OCI-LY3 (cell line): ENCODE results near the gene RBP4.

ENCODE experiments used
- H2AFZ ChIP-seq: fragments of 200-600, 300-600 bp; shearing (Covaris generic); 2 replicates; pipeline ENCODE4 v1.6.0; 2014; ENCODE audit warnings: antibody characterized with exemption, low read depth, low read length
- H3K27ac ChIP-seq: fragments of 200-600, 300-600 bp; sonication (generic); 2 replicates; pipeline ENCODE4 v1.5.1; 2014; ENCODE audit warnings: mild to moderate bottlenecking, low read length, moderate library complexity, mixed read lengths
- H3K27me3 ChIP-seq: fragments of 200-600, 300-600 bp; sonication (generic); 2 replicates; pipeline ENCODE4 v1.6.1; 2014; ENCODE audit warnings: low read depth, low read length, mixed read lengths
- H3K36me3 ChIP-seq: fragments of 200-600, 300-600 bp; sonication (generic); replicated peaks from 2 replicates; pipeline ENCODE3; 2014; ENCODE audit warnings: low read depth, low read length, mixed read lengths
- H3K4me1 ChIP-seq: fragments of 300-600, 200-600 bp; sonication (generic); 2 replicates; pipeline ENCODE4 v1.6.1; 2014; ENCODE audit warnings: low read length, mixed read lengths
- H3K4me2 ChIP-seq: fragments of 200-600, 300-600 bp; sonication (generic); 2 replicates; pipeline ENCODE4 v1.6.1; 2014; ENCODE audit warnings: low read length, mixed read lengths
- H3K4me3 ChIP-seq: fragments of 300-600, 200-600 bp; sonication (generic); 2 replicates; pipeline ENCODE4 v1.5.1; 2014; ENCODE audit warnings: antibody characterized with exemption, mild to moderate bottlenecking, low read length, moderate library complexity
- H3K79me2 ChIP-seq: fragments of 300-600, 200-600 bp; shearing (Covaris generic); 2 replicates; pipeline ENCODE4 v1.6.1; 2014; ENCODE audit warnings: mild to moderate bottlenecking, low read length, mixed read lengths
- H3K9ac ChIP-seq: fragments of 300-600, 200-600 bp; shearing (Covaris generic); 2 replicates; pipeline ENCODE4 v1.6.0; 2014; ENCODE audit warnings: mild to moderate bottlenecking, low read length, moderate library complexity
- H3K9me3 ChIP-seq: fragments of 200-600, 300-600 bp; shearing (Covaris generic); 2 replicates; pipeline ENCODE4 v1.6.1; 2014; ENCODE audit warnings: low read length, mixed read lengths; ENCODE audit not compliant: insufficient read depth
- H4K20me1 ChIP-seq: fragments of 200-600, 300-600 bp; sonication (generic); 2 replicates; pipeline ENCODE4 v1.6.1; 2016; ENCODE audit warnings: low read length, mixed read lengths; ENCODE audit not compliant: insufficient read depth
- EZH2phosphoT487 ChIP-seq: fragments of 200-600 bp; shearing (Covaris generic); IDR thresholded peaks from 2 replicates; pipeline ENCODE4 v1.6.1; 2018; ENCODE audit warnings: antibody characterized with exemption, mixed run types, low read depth
- TF ChIP-seq, protein P1 (sequence below): fragments of 200-600, 300-600 bp; sonication (generic); IDR thresholded peaks from 2 replicates; pipeline ENCODE4 v1.5.1; 2014; ENCODE audit warnings: antibody characterized with exemption, low read length, low read depth

The RBP4 gene

DNA sequence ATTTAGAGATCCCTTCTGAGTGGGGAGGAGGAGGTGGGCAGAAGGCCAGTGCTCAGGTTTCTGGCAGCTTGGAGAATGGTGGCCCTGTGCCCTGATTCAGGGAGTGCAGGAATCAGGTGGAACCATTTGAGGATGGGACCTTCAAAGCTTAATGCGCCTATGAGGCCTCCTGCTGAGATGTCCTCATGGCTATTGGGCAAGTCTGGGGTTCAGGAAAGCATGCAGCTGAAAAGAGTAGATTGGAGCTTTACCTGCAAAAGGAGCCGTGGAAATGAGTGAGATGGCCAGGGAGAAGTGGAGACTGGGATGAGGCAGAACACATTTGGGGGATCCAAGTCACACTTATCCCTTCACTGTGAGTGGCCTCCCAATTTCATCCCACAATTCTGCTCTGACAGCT, 28.4 kb downstream of the RBP4 start:
- no peak for TF ChIP-seq EZH2phosphoT487
- TF ChIP-seq, protein P1, sequence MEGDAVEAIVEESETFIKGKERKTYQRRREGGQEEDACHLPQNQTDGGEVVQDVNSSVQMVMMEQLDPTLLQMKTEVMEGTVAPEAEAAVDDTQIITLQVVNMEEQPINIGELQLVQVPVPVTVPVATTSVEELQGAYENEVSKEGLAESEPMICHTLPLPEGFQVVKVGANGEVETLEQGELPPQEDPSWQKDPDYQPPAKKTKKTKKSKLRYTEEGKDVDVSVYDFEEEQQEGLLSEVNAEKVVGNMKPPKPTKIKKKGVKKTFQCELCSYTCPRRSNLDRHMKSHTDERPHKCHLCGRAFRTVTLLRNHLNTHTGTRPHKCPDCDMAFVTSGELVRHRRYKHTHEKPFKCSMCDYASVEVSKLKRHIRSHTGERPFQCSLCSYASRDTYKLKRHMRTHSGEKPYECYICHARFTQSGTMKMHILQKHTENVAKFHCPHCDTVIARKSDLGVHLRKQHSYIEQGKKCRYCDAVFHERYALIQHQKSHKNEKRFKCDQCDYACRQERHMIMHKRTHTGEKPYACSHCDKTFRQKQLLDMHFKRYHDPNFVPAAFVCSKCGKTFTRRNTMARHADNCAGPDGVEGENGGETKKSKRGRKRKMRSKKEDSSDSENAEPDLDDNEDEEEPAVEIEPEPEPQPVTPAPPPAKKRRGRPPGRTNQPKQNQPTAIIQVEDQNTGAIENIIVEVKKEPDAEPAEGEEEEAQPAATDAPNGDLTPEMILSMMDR = no peak
- Histone ChIP-seq H3K27me3 (no peaks in the 10 kb centered on the region), H3K4me3 (no peak overlapping the region), H3K4me2 (no peak overlapping the region), H3K27ac (no peak overlapping the region), H4K20me1 (no peaks in the 10 kb centered on the region), H2AFZ (no peak overlapping the region), H3K36me3 (no peaks in the 10 kb centered on the region), H3K4me1 (peaks cover 8% of the 10 kb centered on the region), H3K9me3 (no peaks in the 10 kb centered on the region), H3K9ac (no peak overlapping the region), H3K79me2 (no peaks in the 10 kb centered on the region)

DNA sequence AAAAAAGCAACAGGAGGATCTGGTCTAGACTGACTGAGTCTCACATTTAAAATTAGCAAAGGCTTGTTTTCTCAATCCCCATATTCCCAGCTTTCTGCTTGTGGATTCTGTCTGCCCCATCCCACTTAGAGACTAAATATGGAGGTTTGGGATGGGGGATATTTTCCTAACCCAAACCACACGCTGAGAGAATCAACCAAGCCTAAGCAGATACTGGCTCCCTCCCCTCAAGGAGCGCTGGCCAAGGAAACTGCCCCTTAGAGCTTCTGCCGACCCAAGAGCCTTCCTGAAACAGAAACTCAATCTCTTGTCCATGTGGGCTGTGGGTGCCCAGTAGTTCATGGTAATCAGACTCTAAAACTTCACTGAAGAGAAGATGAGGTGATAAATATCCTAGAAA, 30.7 kb downstream of the RBP4 start:
- H3K79me2 ChIP-seq = no peaks in the 10 kb centered on the region
- no peak overlapping the region for H2AFZ ChIP-seq
- H3K27me3 ChIP-seq = no peaks in the 10 kb centered on the region
- H3K36me3 ChIP-seq = no peaks in the 10 kb centered on the region
- no peak overlapping the region for H3K9ac ChIP-seq
- H3K4me1 ChIP-seq = peaks cover 8% of the 10 kb centered on the region
- no peaks in the 10 kb centered on the region for H4K20me1 ChIP-seq
- no peak overlapping the region for H3K27ac ChIP-seq
- no peaks in the 10 kb centered on the region for H3K9me3 ChIP-seq
- H3K4me3 ChIP-seq = no peak overlapping the region
- TF ChIP-seq EZH2phosphoT487 = no peak
- TF ChIP-seq, protein P1 = no peak
- no peak overlapping the region for H3K4me2 ChIP-seq

DNA sequence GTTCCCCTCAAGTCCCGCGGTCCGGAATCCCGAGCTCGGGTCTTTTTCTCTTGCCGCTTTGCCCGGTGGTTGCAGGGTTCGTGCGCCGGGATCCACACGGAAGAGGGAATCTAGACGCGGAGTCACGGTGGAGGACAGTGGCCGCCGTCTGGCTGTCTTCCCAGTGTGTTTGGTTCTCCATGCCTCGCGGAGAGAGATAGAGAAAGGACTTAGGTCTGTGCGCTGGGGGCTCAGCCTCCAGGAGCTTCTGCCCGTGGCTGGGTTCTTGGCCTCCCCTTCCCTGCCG, 33.0 kb downstream of the RBP4 start:
- peaks cover 2% of the 10 kb centered on the region for H3K4me1 ChIP-seq
- no peak overlapping the region for H3K9ac ChIP-seq
- no peaks in the 10 kb centered on the region for H3K36me3 ChIP-seq
- H4K20me1 ChIP-seq = no peaks in the 10 kb centered on the region
- TF ChIP-seq EZH2phosphoT487 = no peak
- TF ChIP-seq, protein P1 = no peak
- no peaks in the 10 kb centered on the region for H3K9me3 ChIP-seq
- H3K79me2 ChIP-seq = no peaks in the 10 kb centered on the region
- H3K27me3 ChIP-seq = no peaks in the 10 kb centered on the region
- no peak overlapping the region for H3K4me2 ChIP-seq
- H3K27ac ChIP-seq = no peak overlapping the region
- no peak overlapping the region for H2AFZ ChIP-seq
- no peak overlapping the region for H3K4me3 ChIP-seq

DNA sequence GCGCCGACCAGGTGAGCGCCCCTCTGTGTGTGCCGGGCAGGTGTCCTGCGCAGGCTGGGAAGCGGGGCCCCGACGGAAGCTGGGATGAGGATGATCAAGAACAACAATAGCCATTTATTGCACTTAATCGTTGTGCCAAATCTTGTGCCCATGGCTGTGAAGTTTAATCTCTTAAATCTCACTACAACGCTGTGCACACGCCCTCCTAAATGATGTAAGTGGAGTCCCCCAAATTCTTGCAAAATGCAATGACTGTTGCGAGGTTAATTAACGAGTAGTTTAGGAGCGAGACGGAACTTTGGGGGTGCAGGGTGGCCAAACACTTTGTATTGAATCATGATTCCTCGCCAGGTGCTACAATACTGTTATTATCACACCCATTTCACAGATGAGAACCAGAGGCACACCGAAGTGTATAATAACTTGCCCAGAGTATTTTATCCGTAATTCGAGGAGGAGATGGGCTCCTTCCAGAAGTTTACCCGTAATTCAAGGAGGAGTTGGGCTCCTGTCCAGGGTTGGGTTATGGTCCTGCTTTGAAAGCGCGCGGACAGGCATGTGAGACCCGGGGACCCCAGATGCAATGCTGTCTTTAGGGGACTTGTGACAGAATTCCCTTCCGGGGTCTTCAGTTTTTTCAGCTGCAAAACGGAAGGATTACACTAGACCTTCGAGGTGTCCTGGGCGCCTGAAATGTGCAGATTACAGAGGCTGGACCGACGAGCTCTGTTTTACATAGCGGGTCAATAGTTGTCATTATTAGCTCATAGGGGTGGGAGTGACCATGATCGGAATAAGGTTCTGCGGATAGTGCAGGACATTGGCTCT, 33.5 kb downstream of the RBP4 start:
- Histone ChIP-seq H3K4me3 (no peak overlapping the region), H3K9me3 (no peaks in the 10 kb centered on the region), H2AFZ (no peak overlapping the region), H3K9ac (no peak overlapping the region), H3K27ac (no peak overlapping the region), H4K20me1 (no peaks in the 10 kb centered on the region), H3K79me2 (no peaks in the 10 kb centered on the region), H3K36me3 (no peaks in the 10 kb centered on the region), H3K4me1 (no peaks in the 10 kb centered on the region), H3K4me2 (no peak overlapping the region), H3K27me3 (no peaks in the 10 kb centered on the region)
- TF ChIP-seq EZH2phosphoT487 = no peak
- TF ChIP-seq, protein P1 = no peak
